ENCODE results near the gene B3GALT4. TPM values are rescaled to one million over a fixed set of nuclear protein-coding genes. Genes with fewer than 3 reads are reported as not detected.
A peak's percentile ranks its signal among the peaks of the same experiment; 100 is the strongest.

B3GALT4 gene
- total and polyA plus RNA-seq, 11 donors = 7.3 to 13.8 (median 9.0) TPM

DNA sequence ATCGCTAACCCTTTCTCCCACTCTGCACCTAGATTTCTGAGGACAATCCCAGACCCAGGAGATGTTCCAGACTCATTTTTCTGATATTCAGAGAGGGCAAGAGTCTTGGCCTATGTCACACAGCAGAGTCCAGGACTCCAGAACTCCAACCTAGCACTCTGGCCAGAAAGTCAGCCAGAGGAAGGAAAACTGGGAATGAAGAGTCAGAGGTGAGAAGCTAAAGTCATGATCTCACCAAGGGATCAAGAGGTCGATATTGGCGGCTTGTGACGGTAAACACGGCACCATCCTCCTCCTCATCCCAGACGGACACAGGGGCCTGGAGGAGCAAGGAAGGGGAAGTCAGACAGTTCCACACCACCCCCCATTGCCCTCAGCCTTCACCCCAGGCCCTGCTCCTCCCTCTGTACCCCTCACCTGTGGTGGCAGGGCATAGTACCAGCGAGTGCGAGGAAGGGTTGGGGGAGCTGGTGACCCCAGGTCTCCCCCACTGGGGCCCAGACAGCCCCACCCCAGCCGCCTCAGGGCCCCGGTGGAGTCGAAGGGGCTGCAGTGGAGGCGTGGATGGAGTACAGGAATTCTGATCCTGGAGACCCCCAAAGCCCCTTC is 20.0 kb downstream of the B3GALT4 start:
- Histone ChIP-seq H3K27ac (peak overlapping the region in 11 of 12 donors; percentile 95 to 99 (median 99)), H3K27me3 (no peaks in the 10 kb centered on the region), H3K4me1 (peaks cover 0 to 36% (median 25%) of the 10 kb centered on the region in 12 donors), H3K9me3 (no peaks in the 10 kb centered on the region), H3K36me3 (peaks cover 0 to 65% (median 54%) of the 10 kb centered on the region in 9 donors), H3K4me3 (peak overlapping the region in 11 of 12 donors; percentile 63 to 100 (median 84))
- DNase-seq = no peak
- 68 to 81% (median 71%) methylated on average over 12 of the region's 12 CpGs for WGBS, 4 donors
- TF ChIP-seq POLR2A (IDR thresholded peaks at IDR 0.05) = no peak
- TF ChIP-seq, protein P1, sequence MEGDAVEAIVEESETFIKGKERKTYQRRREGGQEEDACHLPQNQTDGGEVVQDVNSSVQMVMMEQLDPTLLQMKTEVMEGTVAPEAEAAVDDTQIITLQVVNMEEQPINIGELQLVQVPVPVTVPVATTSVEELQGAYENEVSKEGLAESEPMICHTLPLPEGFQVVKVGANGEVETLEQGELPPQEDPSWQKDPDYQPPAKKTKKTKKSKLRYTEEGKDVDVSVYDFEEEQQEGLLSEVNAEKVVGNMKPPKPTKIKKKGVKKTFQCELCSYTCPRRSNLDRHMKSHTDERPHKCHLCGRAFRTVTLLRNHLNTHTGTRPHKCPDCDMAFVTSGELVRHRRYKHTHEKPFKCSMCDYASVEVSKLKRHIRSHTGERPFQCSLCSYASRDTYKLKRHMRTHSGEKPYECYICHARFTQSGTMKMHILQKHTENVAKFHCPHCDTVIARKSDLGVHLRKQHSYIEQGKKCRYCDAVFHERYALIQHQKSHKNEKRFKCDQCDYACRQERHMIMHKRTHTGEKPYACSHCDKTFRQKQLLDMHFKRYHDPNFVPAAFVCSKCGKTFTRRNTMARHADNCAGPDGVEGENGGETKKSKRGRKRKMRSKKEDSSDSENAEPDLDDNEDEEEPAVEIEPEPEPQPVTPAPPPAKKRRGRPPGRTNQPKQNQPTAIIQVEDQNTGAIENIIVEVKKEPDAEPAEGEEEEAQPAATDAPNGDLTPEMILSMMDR (IDR thresholded peaks at IDR 0.05) = no peak
- ATAC-seq = no peak
- intact Hi-C loops (cut with DNase I) = no loop called here

- peak overlapping the region; percentile 63 to 100 (median 84) for H3K4me3 ChIP-seq
- intact Hi-C loops (cut with DNase I) = no loop called here
- peak in 1 of 5 donors; percentile 66 for DNase-seq
- H3K27me3 ChIP-seq = no peaks in the 10 kb centered on the region
- H3K27ac ChIP-seq = peak overlapping the region; percentile 88 to 99 (median 98)
- no peak for ATAC-seq
- TF ChIP-seq, protein P1 (IDR thresholded peaks at IDR 0.05) = no peak
- no peak for TF ChIP-seq POLR2A (IDR thresholded peaks at IDR 0.05)
- H3K36me3 ChIP-seq = peaks cover 0 to 65% (median 50%) of the 10 kb centered on the region in 9 donors
- H3K9me3 ChIP-seq = no peaks in the 10 kb centered on the region
- H3K4me1 ChIP-seq = peaks cover 0 to 36% (median 25%) of the 10 kb centered on the region in 12 donors
- 19 to 21% (median 20%) methylated on average over 15 to 16 of the region's 16 CpGs for WGBS, 4 donors
These were observed 20.6 kb downstream of the B3GALT4 start for GRCh38 chr6:33297406-33297955.

DNA sequence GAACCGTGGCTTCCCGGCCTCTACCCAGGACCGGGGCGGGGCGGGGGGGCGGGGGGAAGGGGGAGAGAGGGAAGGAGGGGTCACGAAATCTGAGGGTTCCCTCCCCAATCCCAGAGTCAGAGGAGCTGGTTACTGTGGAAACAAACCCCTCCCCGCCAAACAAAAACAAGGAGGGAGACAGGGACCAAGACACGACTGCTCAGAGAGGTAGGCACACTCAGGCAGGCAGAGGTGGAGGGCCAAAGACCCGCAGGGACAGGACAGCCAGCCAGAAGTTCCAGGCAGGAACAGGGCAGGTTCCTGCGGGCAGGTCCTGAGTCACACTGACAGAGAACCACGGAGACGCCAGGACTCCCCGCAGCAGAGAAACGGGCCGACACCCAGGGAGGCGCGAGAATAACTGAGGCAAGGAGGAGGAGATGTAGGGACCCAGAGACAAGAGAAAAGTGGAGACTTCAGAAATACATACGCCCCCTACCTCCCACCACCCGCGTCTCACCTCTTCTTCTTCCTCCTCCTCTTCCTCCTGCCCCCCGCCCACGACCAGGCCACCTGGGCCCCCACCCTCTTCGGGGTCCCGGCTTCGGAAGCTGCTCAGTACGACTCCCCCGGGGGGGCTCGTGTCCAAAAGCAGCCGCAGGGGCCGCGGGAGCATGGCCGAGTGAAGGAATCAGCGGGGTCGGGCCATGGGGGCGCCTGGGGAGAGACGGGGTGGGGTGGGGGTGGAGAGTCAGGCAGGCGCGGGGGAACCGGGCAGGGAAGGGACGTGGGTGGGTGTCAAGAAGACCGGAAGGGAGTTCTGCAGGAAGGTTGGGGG is 21.2 kb downstream of the B3GALT4 start:
- TF ChIP-seq, protein P1 (IDR thresholded peaks at IDR 0.05) = peak in 1 of 12 donors; percentile 17
- TF ChIP-seq POLR2A (IDR thresholded peaks at IDR 0.05) = peak in 1 of 2 donors; percentile 31
- Histone ChIP-seq H3K27ac (peak overlapping the region; percentile 88 to 99 (median 98)), H3K9me3 (no peaks in the 10 kb centered on the region), H3K4me1 (peaks cover 0 to 36% (median 25%) of the 10 kb centered on the region in 12 donors), H3K27me3 (no peaks in the 10 kb centered on the region), H3K36me3 (peaks cover 0 to 65% (median 50%) of the 10 kb centered on the region in 9 donors), H3K4me3 (peak overlapping the region; percentile 63 to 100 (median 84))
- intact Hi-C loops (cut with DNase I) = loop anchor here in 2 of 10 donors (2.0 kb wide), 2 partner anchors 15 to 17 kb away; partner anchors contain the start of gene TAPBP (in 1 of the 2)
- WGBS, 4 donors = 1 to 2% (median 1%) methylated on average over 39 to 42 of the region's 42 CpGs
- DNase-seq = peak; percentile 71 to 78 (median 74)
- peak; percentile 3 to 41 (median 35) for ATAC-seq
